CD4-positive, alpha-beta T cell (primary cell): ENCODE measurements around the gene SORCS2. TPM values are rescaled to one million over a fixed set of nuclear protein-coding genes. Genes with fewer than 3 reads are reported as not detected.

ENCODE experiments used
- ATAC-seq: fragments of 200-7000 bp; cut with Tn5 transposase; one replicate; pipeline ENCODE4 v1.10.0; 2022; ENCODE audit warnings: mild to moderate bottlenecking; ENCODE audit not compliant: poor library complexity
- CTCF ChIA-PET: fragments of 350-600 bp; sonication (Branson Sonifier 250); formaldehyde crosslinking; loops from one replicate; lab custom pipeline; 2021; ENCODE audit warnings: antibody characterized with exemption, inconsistent platforms; lab: Charles Lee
- POLR2A ChIA-PET: fragments of 350-600 bp; sonication (Branson Sonifier 250); formaldehyde crosslinking; loops from one replicate; lab custom pipeline; 2021; ENCODE audit warnings: antibody characterized with exemption, inconsistent platforms; lab: Charles Lee
- DNase-seq, 14 experiments: peaks; one replicate each; pipeline ENCODE4 v3.0.0-alpha.2; 2013 to 2020; ENCODE audit warnings: mixed read lengths in 2 of 14
- H3K27ac ChIP-seq, 2 donors: one replicate each; pipeline versions ENCODE4 v1.5.1 to v1.7.0; 2013; ENCODE audit warnings: low read length in 2 of 2, low read depth in 1 of 2, mild to moderate bottlenecking in 1 of 2
- H3K27me3 ChIP-seq, 2 experiments: 1 replicate in 1 of 2; 2 replicates in 1 of 2; pipeline versions ENCODE4 v1.6.1 to v1.7.0; 2013; ENCODE audit warnings: low read length in 2 of 2, control low read depth in 1 of 2, mild to moderate bottlenecking in 1 of 2, moderate library complexity in 1 of 2; ENCODE audit not compliant: insufficient read depth in 2 of 2, control insufficient read depth in 1 of 2
- H3K36me3 ChIP-seq: one replicate; pipeline ENCODE4 v1.6.1; 2013; ENCODE audit warnings: low read length, control low read depth; ENCODE audit not compliant: insufficient read depth
- H3K4me1 ChIP-seq: one replicate; pipeline ENCODE4 v1.6.1; 2013; ENCODE audit warnings: low read length, control low read depth; ENCODE audit not compliant: insufficient read depth
- H3K4me3 ChIP-seq: one replicate; pipeline ENCODE4 v1.5.1; 2013; ENCODE audit warnings: mild to moderate bottlenecking, low read length, moderate library complexity
- H3K9me3 ChIP-seq, 2 experiments: 1 replicate in 1 of 2; 2 replicates in 1 of 2; pipeline versions ENCODE4 v1.6.1 to v1.7.0; 2013; ENCODE audit warnings: low read length in 2 of 2, mild to moderate bottlenecking in 2 of 2, control low read depth in 1 of 2, moderate library complexity in 1 of 2; ENCODE audit not compliant: control insufficient read depth in 1 of 2, insufficient read depth in 1 of 2
- H3K27ac Mint-ChIP-seq: one replicate; pipeline ENCODE4 v1.8.0; 2020; ENCODE audit warnings: mixed read lengths
- H3K27me3 Mint-ChIP-seq: one replicate; pipeline ENCODE4 v1.8.0; 2021; ENCODE audit warnings: mixed read lengths
- H3K36me3 Mint-ChIP-seq: one replicate; pipeline ENCODE4 v1.8.0; 2021; ENCODE audit warnings: low read depth, mixed read lengths
- H3K4me1 Mint-ChIP-seq: one replicate; pipeline ENCODE4 v1.8.0; 2021; ENCODE audit warnings: low read depth, mixed read lengths
- H3K4me3 Mint-ChIP-seq: one replicate; pipeline ENCODE4 v1.8.0; 2020; ENCODE audit warnings: mild to moderate bottlenecking, mixed read lengths
- H3K9me3 Mint-ChIP-seq: one replicate; pipeline ENCODE4 v1.8.0; 2020; ENCODE audit warnings: mixed read lengths
- CTCF ChIP-seq: fragments of 200-600 bp; IDR thresholded peaks from one replicate; pipeline ENCODE4 v1.8.0; 2022; ENCODE audit warnings: antibody characterized with exemption, mild to moderate bottlenecking
- intact Hi-C, 2 experiments: fragments of 100-400 bp; cut with DNase I in 1 of 2; cut with micrococcal nuclease in 1 of 2; formaldehyde crosslinking; loops; one replicate each; pipeline versions ENCODE4 v1.15.1 to v1.9.0; 2023 to 2025; cut with DNase I, micrococcal nuclease
- total RNA-seq, 174 experiments: library from RNA in 2 of 174; stranded (reverse) in 2 of 174; gene quantifications; one replicate each; pipeline ENCODE4 v1.2.3 and lab custom pipeline; 2021 to 2026

SORCS2 gene
- total RNA-seq, 2 experiments from 2014 or later = not detected

- H3K36me3 Mint-ChIP-seq = no peaks in the 10 kb centered on the region
- no peak for TF ChIP-seq CTCF
- Histone ChIP-seq H3K36me3 (no peaks in the 10 kb centered on the region), H3K27me3 (no peaks in the 10 kb centered on the region), H3K4me1 (no peaks in the 10 kb centered on the region), H3K4me3 (no peak overlapping the region), H3K27ac (no peak overlapping the region), H3K9me3 (peaks cover 0 to 3% of the 10 kb centered on the region in 2 experiments)
- H3K9me3 Mint-ChIP-seq = no peaks in the 10 kb centered on the region
- DNase-seq = no peak
- CTCF ChIA-PET = no interaction called here
- intact Hi-C loops = no loop called here
- no peak overlapping the region for H3K27ac Mint-ChIP-seq
- no peak overlapping the region for H3K4me3 Mint-ChIP-seq
- POLR2A ChIA-PET = no interaction called here
- no peak for ATAC-seq
- H3K4me1 Mint-ChIP-seq = no peaks in the 10 kb centered on the region
- no peaks in the 10 kb centered on the region for H3K27me3 Mint-ChIP-seq
Measured at GRCh38 chr4:7366180-7366945, 174.0 kb downstream of the SORCS2 start.

- H3K36me3 Mint-ChIP-seq = no peaks in the 10 kb centered on the region
- Histone ChIP-seq H3K27ac (no peak overlapping the region), H3K4me1 (no peaks in the 10 kb centered on the region), H3K9me3 (no peaks in the 10 kb centered on the region), H3K27me3 (no peaks in the 10 kb centered on the region), H3K4me3 (no peak overlapping the region), H3K36me3 (no peaks in the 10 kb centered on the region)
- DNase-seq = no peak
- no peaks in the 10 kb centered on the region for H3K9me3 Mint-ChIP-seq
- ATAC-seq = no peak
- TF ChIP-seq CTCF = no peak
- no peaks in the 10 kb centered on the region for H3K4me1 Mint-ChIP-seq
- H3K27me3 Mint-ChIP-seq = no peaks in the 10 kb centered on the region
- no peak overlapping the region for H3K27ac Mint-ChIP-seq
- intact Hi-C loops = no loop called here
- H3K4me3 Mint-ChIP-seq = no peak overlapping the region
- CTCF ChIA-PET = no interaction called here
- POLR2A ChIA-PET = no interaction called here
Measured at GRCh38 chr4:7366954-7367353, 174.6 kb downstream of the SORCS2 start.

- H3K27ac ChIP-seq = no peak overlapping the region
- no peaks in the 10 kb centered on the region for H3K27me3 Mint-ChIP-seq
- ChIA-PET CTCF (no interaction called here), POLR2A (no interaction called here)
- no peaks in the 10 kb centered on the region for H3K36me3 ChIP-seq
- DNase-seq (no peak), ATAC-seq (no peak)
- intact Hi-C loops = no loop called here
- H3K4me1 ChIP-seq = no peaks in the 10 kb centered on the region
- no peaks in the 10 kb centered on the region for H3K4me1 Mint-ChIP-seq
- no peak for TF ChIP-seq CTCF
- H3K27me3 ChIP-seq = no peaks in the 10 kb centered on the region
- no peaks in the 10 kb centered on the region for H3K9me3 ChIP-seq
- no peaks in the 10 kb centered on the region for H3K36me3 Mint-ChIP-seq
- no peak overlapping the region for H3K4me3 Mint-ChIP-seq
- no peak overlapping the region for H3K27ac Mint-ChIP-seq
- no peaks in the 10 kb centered on the region for H3K9me3 Mint-ChIP-seq
- H3K4me3 ChIP-seq = no peak overlapping the region
Measured at GRCh38 chr4:7367406-7367805, 175.1 kb downstream of the SORCS2 start.
